ENCODE measurements around the gene TM4SF4. TPM values are rescaled to one million over a fixed set of nuclear protein-coding genes. Genes with fewer than 3 reads are reported as not detected.
A peak's percentile ranks its signal among the peaks of the same experiment; 100 is the strongest.

TM4SF4 gene
- polyA plus RNA-seq, 1 donor = 1.9 TPM

- no peak for DNase-seq
These were observed 6.6 kb downstream of the TM4SF4 start for GRCh38 chr3:149481056-149481455.

- no peak for DNase-seq
These were observed 7.0 kb downstream of the TM4SF4 start for GRCh38 chr3:149481491-149481890.

DNA sequence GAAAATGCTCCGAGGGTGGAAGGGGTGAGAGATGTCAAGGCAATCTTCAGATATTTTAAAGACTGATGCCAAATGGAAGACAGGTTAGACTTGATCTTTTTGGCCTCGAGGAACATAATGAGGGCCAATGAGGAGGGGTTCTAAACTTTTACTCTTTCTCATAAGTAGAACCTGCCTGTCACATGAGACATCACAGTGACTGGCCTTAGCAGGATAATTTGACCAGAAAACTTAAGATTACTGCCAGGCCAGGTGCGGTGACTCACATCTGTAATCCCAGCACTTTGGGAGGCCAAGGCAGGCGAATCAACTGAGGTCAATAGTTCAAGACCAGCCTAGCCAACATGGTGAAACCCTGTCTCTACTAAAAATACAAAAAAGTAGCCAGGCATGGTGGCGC is 12.2 kb downstream of the TM4SF4 start:
- DNase-seq = no peak

DNA sequence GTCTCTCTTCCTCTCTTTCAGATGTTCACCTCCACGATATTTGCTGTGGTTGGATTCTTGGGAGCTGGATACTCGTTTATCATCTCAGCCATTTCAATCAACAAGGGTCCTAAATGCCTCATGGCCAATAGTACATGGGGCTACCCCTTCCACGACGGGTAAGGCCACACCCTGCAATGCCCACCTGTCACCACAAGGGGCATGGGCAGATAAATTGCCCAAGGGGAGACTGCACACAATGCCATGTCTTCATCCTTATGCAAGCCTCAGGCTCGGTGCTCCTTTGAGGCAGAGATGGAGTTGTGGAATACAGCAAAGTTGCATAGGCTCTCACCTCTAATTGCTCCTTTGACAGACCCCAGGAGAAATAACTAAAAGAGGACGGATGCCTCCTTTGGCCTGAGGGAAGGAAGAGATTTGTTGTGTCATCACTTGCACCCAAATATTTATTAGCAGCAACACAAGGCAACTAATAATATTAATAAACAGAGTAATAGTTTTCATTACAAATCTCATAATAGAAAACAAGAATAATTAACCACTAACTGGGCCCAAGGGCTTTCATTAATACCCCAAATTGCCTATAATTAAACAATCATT is 13.2 kb downstream of the TM4SF4 start:
- DNase-seq = no peak

DNA sequence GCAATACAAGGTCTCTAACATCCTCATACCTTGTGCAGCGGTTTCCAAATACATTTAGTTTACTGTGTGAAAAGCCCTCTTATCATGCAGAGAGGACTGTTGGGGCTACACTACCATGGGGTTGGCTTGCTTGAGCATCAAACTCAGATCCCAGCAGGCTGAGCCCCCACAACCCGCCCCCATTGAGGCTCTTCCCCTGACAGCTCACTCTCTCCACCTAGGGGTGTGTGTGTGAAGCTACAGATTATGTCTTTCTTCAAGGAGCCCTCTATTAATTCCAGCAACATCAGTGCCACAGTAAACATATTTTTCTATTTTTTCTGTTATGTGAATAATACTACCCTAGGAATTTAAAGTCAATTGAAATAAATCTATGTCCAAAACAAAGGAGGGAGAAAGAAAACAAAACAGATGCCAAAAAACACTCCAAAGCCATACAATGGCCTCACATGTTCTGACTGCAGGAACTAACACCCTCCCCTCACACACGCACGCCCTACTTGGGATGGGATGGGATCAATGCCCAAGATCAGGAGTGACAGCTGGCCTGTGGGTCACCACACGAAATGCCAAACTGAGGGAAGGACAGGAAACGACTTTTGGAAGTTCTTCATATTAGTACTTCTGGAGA is 14.7 kb downstream of the TM4SF4 start:
- no peak for DNase-seq

- no peak for DNase-seq
These were observed 15.9 kb downstream of the TM4SF4 start for GRCh38 chr3:149490260-149490971.

- no peak for DNase-seq
These were observed 19.0 kb downstream of the TM4SF4 start for GRCh38 chr3:149493315-149494021.

GRCh38 chr3:149494022-149494758 is 19.7 kb downstream of the TM4SF4 start:
- DNase-seq = peak; percentile 62

- no peak for DNase-seq
These were observed 20.5 kb downstream of the TM4SF4 start for GRCh38 chr3:149494759-149495580.

DNA sequence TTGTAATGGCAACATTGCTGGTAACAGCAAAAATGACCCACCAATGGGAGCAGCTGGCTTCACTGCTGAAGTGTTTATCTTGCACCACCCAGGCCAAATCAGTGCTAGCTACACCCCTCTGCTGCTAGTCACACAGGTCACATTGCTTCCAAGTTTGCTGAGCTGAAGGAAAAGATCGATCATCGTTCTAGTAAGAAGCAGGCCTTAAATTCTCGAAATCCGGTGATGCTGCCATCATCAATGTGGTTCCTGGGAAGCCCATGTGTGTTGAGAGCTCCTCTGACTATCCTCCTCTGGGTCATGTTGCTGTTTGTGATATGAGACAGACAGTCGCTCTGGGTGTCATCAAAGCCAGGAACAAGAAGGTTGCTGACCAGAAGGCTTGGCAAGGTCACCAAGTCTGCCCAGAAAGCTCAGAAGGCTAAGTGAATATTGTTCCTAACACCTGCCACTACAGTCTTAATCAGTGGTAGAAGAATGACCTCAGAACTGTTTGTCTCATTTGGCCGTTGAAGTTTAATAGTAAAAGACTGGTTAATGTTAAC is 21.2 kb downstream of the TM4SF4 start:
- no peak for DNase-seq

DNA sequence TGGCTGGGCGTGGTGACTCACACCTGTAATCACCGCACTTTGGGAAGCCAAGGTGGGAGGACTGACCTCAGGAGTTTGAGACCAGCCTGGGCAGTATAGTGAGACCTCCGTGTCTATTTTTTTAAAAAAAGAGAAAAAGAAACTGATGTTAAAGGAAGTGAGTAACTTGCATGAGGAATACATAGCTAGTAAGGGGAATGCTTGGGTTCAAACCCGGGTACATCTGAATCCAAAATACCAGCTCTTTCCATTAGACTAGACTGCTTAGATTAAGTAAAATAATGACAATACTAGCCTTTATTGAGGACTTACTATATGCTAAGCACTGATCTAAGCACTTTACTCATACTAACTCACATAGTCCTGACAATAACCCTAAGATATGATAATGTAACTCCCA is 22.4 kb downstream of the TM4SF4 start:
- no peak for DNase-seq

GRCh38 chr3:149497966-149498670 is 23.6 kb downstream of the TM4SF4 start:
- DNase-seq = no peak

- DNase-seq = no peak
These were observed 27.0 kb downstream of the TM4SF4 start for GRCh38 chr3:149501524-149501923.

DNA sequence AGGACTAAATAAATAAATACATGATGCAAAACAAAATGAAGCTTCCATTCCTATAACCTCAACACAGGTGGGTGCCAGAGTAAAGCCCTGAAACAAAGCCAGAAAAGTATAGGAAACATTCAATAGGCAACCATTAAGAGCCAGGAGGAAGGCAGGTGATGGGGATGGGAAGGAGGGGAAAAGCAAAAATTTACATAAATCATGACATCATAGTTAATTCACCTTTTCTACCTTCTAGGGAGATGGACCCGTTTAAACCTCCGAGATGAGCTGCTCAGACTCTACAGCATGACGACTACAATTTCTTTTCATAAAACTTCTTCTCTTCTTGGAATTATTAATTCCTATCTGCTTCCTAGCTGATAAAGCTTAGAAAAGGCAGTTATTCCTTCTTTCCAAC is 27.9 kb downstream of the TM4SF4 start:
- DNase-seq = no peak

GRCh38 chr3:149506540-149506939 is 32.0 kb downstream of the TM4SF4 start:
- no peak for DNase-seq

DNA sequence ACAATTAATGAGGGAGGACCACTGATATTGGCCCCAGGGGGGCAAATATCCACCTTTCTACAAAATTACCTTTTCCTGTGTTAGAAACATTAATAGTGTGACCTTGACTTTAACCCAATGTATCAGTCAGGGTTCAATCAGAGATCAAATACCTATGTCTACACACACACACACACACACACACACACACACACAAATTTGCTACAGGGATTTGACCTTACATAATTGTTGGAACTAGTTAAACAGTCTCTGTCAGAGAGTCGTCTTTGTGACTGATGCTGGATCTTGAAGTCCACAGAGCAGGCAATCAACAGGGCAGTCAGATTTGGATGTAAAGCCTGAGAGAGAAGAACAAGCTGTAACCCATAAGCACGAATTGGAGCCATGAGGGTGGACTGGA is 32.5 kb downstream of the TM4SF4 start:
- DNase-seq = no peak

- DNase-seq = no peak
These were observed 33.2 kb downstream of the TM4SF4 start for GRCh38 chr3:149507491-149508324.

DNA sequence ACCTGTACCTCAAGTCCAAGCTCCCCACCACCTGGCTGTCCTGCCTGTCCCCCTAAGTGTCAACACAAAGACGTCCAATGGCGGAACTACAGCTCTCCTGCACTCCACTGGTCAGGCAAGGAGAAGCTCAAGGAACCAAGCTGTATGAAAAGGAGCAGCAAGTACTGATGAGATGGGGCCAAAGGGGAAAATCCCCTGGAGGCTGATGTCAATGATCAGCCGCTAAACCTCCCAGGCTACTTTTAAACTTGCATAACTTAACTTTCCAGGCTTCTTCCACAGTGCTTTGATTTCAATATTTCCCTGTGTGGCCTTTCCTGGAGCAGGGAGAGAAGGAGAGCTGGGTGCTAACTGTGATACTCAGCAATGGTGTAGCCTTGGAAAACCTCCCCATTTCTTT is 35.0 kb downstream of the TM4SF4 start:
- DNase-seq = no peak

DNA sequence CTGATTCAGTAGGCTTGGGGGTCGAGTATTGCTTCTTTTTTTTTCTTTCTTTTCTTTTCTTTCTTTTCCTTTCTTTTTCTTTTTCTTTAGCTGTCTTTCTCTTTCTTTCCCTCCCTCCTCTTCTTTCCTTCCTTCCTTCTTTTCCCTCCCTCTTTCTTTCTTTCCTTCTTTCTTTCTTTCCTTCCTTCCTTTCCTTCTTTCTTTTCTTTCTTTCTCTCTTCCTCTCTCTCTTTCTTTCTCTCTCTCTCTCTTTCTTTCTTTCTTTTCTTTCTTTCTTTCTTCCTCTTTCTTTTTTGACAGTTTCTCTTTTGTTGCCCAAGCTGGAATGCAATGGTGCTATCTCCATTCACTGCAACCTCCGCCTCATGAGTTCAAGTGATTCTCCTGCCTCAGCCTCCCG is 36.0 kb downstream of the TM4SF4 start:
- no peak for DNase-seq

Data from left kidney (tissue), 2 donors.